Psoas muscle (tissue), 8 donors: ENCODE measurements around the gene CLTB. TPM values are rescaled to one million over a fixed set of nuclear protein-coding genes. Genes with fewer than 3 reads are reported as not detected.
A peak's percentile ranks its signal among the peaks of the same experiment; 100 is the strongest.

Experiments used
- ATAC-seq, 4 donors: fragments of 200-7000 bp; cut with Tn5 transposase; one replicate each; pipeline ENCODE4 v1.9.1; 2020; ENCODE audit warnings: moderate library complexity in 3 of 4, mild to moderate bottlenecking in 2 of 4
- DNase-seq, 2 donors: peaks; one replicate each; pipeline ENCODE4 v3.0.0-alpha.2; 2020
- H3K27ac ChIP-seq: fragments of 200-600 bp; one replicate; pipeline ENCODE4 v1.8.0; 2022
- H3K27me3 ChIP-seq, 3 donors: fragments of 200-600 bp in 1 of 3; one replicate each; pipeline versions ENCODE4 v1.6.1 to v1.8.0; 2013 to 2022; ENCODE audit warnings: low read length in 2 of 3, mild to moderate bottlenecking in 2 of 3, moderate library complexity in 1 of 3; ENCODE audit not compliant: insufficient read depth in 3 of 3
- H3K36me3 ChIP-seq, 2 donors: fragments of 200-600 bp in 1 of 2; one replicate each; pipeline versions ENCODE4 v1.6.1 to v1.8.0; 2013 to 2022; ENCODE audit warnings: low read depth in 1 of 2, mild to moderate bottlenecking in 1 of 2, moderate library complexity in 1 of 2; ENCODE audit not compliant: insufficient read depth in 1 of 2
- H3K4me1 ChIP-seq: fragments of 200-600 bp; one replicate; pipeline ENCODE4 v1.8.0; 2022
- H3K4me3 ChIP-seq: fragments of 200-600 bp; one replicate; pipeline ENCODE4 v1.8.0; 2022; ENCODE audit warnings: mild to moderate bottlenecking
- H3K9me3 ChIP-seq: fragments of 200-600 bp; one replicate; pipeline ENCODE4 v1.8.0; 2022
- CTCF ChIP-seq: fragments of 200-600 bp; IDR thresholded peaks from one replicate; pipeline ENCODE4 v1.8.0; 2022; ENCODE audit warnings: antibody characterized with exemption
- WGBS, 3 donors: extraction: QIAGEN DNeasy Blood & Tissue Kit; methylation state at CpG; one replicate each; pipeline versions ENCODE4 v1.1.6 to v1.1.7; 2013; 5-methylcytosine and 5-hydroxymethylcytosine counted together
- intact Hi-C, 2 donors: fragments of 100-400 bp; cut with DNase I; formaldehyde crosslinking; loops; one replicate each; pipeline versions ENCODE4 v1.11.0 to v1.14.2; 2022
- polyA plus RNA-seq, 3 donors: library from polyadenylated mRNA; stranded (reverse); fragments of 200-250 nt; gene quantifications; one replicate each; pipeline ENCODE4 v1.2.3, GENCODE V29; 2013
- total RNA-seq, 4 donors: library from RNA; stranded (reverse); fragmentation: NEBNext Ultra II Directional in 2 of 4; extraction: Animal tissue kit (Norgen Biotek cat#: 25700) in 2 of 4; gene quantifications; one replicate each; pipeline versions ENCODE4 v1.2.1 to v1.2.4, GENCODE V29; 2021 to 2023
- donor health status: healthy with polysubstance abuse.
- donor health status: DM: no; HTN: no; CAD: no; lungs with moderate emphysema.
- donor health status: Bipolar disorder and iron deficiency.
- donor health status: healthy.
- donor health status: DM: yes; HTN: yes; CAD: no.
- donor health status: DM: no; HTN: no; CAD: no.
- donor health status: DM: no; HTN: no; CAD: no.
- donor health status: DM: yes; HTN: yes; CAD: no.

Gene CLTB
- total and polyA plus RNA-seq, 7 donors: 162 to 413 (median 223) TPM

DNA sequence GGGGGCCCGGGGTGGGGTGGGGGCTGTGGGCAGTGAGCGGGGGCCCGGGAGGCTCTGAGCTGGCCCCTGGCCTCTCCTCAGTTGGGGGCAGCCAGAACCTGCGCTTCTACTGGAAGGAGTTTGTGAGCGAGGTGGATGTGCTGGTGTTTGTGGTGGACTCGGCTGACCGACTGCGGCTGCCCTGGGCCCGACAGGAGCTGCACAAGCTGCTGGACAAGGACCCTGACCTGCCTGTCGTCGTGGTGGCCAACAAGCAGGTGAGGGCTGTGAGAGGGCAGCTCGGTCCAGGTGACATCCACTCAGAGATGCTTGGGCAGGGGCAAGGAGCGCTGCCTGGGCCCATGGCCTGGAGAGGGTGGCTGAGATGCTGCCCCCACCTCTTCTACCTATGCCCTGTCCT is 47.6 kb downstream of the CLTB start:
- Histone ChIP-seq H3K9me3 (no peaks in the 10 kb centered on the region), H3K36me3 (peaks cover 0 to 21% of the 10 kb centered on the region in 2 donors), H3K27ac (peak overlapping the region; percentile 85), H3K4me3 (no peak overlapping the region), H3K27me3 (no peaks in the 10 kb centered on the region), H3K4me1 (peaks cover 60% of the 10 kb centered on the region)
- WGBS, 3 donors: 81 to 90% (median 84%) methylated on average over 10 to 13 of the region's 13 CpGs
- intact Hi-C loops: no loop called here
- DNase-seq (no peak), ATAC-seq (no peak)
- no peak for TF ChIP-seq CTCF

DNA sequence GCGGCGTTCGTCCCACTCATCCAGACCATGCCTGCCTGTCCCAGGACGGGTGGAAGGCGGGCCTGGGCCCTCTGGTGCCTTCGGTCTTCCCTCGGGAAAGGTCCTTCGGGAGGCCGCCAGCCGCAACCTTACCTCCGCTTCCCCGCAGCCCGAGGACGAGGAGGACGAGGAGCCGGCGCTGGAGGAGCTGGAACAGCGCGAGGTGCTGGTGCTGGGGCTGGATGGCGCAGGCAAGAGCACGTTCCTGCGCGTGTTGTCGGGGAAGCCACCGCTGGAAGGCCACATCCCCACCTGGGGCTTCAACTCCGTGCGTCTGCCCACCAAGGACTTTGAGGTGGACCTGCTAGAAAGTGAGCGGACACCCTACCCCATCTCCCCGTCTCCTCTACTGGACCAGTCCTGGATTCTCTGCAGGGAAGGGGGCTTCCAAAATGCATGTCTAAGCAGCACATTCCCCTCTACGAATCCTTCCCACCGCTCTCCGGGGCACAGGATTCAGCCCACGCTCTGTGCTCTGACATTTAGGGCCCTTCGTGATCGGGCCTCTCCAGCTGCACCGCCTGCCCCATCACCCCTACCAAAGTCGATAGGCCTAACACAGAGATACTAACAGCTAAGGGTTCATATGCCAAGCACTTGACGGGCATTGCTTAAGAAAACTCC is 50.0 kb downstream of the CLTB start:
- intact Hi-C loops: no loop called here
- Histone ChIP-seq H3K4me1 (peaks cover 44% of the 10 kb centered on the region), H3K36me3 (peaks cover 0 to 21% of the 10 kb centered on the region in 2 donors), H3K27me3 (no peaks in the 10 kb centered on the region), H3K4me3 (peak overlapping the region; percentile 83), H3K27ac (peak overlapping the region; percentile 85), H3K9me3 (no peaks in the 10 kb centered on the region)
- DNase-seq (no peak), ATAC-seq (no peak)
- 44 to 49% (median 44%) methylated on average over 38 of the region's 38 CpGs for WGBS, 3 donors
- TF ChIP-seq CTCF: no peak

DNA sequence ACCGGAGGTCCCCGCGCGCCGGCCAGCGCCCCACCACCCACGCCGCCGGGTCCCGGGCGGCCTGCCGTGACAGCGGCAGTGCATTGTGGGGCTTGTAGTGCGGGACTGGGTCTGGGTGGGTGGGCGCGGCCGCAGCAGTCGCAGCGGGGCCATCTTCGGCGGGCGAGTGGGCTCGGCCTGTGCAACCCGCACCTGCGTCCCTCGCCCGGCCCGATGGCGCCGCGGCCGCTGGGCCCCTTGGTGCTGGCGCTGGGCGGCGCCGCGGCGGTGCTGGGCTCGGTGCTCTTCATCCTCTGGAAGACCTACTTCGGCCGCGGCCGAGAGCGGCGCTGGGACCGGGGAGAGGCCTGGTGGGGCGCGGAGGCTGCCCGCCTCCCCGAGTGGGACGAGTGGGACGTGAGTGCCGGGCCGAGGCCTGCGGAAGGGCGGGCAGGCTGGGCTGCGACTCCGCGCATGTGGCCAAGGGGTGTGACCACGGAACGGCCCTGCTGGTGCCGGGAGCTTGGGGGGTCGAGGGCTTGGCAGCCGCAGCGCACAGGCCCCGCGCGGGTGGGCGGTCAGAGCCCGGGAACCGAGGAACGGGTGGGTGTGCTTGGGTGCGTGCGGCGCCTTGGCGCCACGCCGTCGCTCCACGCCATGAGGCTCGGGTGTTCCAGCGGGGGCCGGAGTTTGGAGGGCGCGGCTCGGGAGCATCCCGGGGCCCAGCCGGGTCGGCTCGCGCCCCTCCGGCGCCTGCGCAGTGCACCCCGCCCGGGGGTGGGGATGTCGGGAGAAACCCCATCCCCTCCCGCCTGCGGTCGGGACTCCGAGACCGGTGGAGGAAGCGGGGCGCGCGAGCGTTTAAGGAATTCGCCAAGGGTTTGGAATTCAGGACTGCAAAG is 50.7 kb downstream of the CLTB start, which contains the start of gene ARL10:
Gene ARL10 (plus strand): TSS at position 137 of the 881 bp plus-strand sequence. CDS start 77 bp downstream, at position 214.
- WGBS, 3 donors: 1% methylated on average over 80 to 108 of the region's 108 CpGs
- peak within 1 kb of the TSS; percentile 85 for H3K27ac ChIP-seq
- intact Hi-C loops: no loop called here

GRCh38 chr5:176364765-176365350 is 51.5 kb downstream of the CLTB start:
- Histone ChIP-seq H3K4me1 (peaks cover 37% of the 10 kb centered on the region), H3K4me3 (peak overlapping the region; percentile 83), H3K27ac (peak overlapping the region; percentile 85), H3K36me3 (peaks cover 0 to 21% of the 10 kb centered on the region in 2 donors), H3K27me3 (no peaks in the 10 kb centered on the region), H3K9me3 (no peaks in the 10 kb centered on the region)
- DNase-seq: no peak
- 21 to 22% (median 21%) methylated on average over 25 to 28 of the region's 28 CpGs for WGBS, 3 donors
- no peak for TF ChIP-seq CTCF
- intact Hi-C loops: no loop called here
- no peak for ATAC-seq

More for the DNA sequence above, 50.7 kb downstream of the CLTB start, which contains the start of gene ARL10:
- peaks cover 0 to 21% of the 10 kb centered on the region in 2 donors for H3K36me3 ChIP-seq
- no peaks in the 10 kb centered on the region for H3K9me3 ChIP-seq
- H3K4me3 ChIP-seq: peak within 1 kb of the TSS; percentile 83
- TF ChIP-seq CTCF: no peak
- no peaks in the 10 kb centered on the region for H3K27me3 ChIP-seq
- peaks cover 38% of the 10 kb centered on the region for H3K4me1 ChIP-seq
- DNase-seq (peak; percentile 54 to 73), ATAC-seq (peak; percentile 25 to 35 (median 32))
